G401 (cell line): ENCODE measurements around the gene GRK1. TPM values are rescaled to one million over a fixed set of nuclear protein-coding genes. Genes with fewer than 3 reads are reported as not detected.

Source experiments
- DNase-seq: peaks from one replicate; pipeline ENCODE4 v3.0.0-alpha.2; 2015; ENCODE audit warnings: low spot score
- in situ Hi-C: cut with HindIII; loops from 2 replicates; pipeline ENCODE4 v1.10.0; 2016; ENCODE audit warnings: low sequenced_read_pairs, mixed read lengths
- total RNA-seq: library from RNA; depleted of rRNA; stranded (reverse); fragments of >200 nt; shearing (Covaris generic); gene quantifications from 2 replicates; pipeline ENCODE4 v1.2.3, GENCODE V29; 2014

The GRK1 gene
- total RNA-seq, 1 experiment from 2014 or later = 0.07 TPM

DNA sequence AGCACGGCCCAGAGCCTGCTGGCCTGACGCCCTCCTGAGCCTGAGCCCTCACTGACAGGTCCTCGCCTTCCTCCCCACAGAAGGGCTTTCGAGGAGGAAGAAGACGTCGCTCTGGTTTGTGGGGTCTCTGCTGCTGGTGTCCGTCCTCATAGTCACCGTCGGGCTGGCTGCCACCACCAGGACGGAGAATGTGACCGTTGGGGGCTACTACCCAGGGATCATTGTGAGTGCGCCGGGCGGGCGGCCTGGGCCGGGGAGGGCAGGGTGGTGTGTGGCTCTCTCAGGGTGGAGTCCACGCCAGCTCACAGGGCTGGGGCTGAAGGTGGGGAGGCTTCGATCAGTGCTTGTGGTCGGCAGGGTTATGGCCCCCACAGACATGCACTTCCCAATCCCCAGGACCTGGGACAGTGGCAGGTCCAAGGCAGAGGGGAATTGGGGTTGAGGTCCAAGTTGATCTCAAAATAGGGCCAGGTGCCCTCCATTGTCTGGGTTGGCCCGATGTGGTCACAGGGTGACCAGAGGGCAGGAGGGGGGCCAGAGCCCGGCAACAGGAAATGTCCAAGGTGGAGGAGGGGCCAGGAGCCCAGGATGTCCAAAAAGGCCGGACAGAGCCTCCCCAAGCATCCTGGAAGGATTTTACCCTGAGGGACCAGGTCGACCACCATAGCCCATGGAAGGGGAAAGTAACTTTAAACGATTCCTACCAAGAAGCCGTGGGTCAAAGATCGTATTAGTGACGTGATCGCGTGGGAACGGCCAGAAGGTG lies 99.2 kb downstream of the GRK1 start:
- in situ Hi-C loops = no loop called here
- DNase-seq = no peak

DNA sequence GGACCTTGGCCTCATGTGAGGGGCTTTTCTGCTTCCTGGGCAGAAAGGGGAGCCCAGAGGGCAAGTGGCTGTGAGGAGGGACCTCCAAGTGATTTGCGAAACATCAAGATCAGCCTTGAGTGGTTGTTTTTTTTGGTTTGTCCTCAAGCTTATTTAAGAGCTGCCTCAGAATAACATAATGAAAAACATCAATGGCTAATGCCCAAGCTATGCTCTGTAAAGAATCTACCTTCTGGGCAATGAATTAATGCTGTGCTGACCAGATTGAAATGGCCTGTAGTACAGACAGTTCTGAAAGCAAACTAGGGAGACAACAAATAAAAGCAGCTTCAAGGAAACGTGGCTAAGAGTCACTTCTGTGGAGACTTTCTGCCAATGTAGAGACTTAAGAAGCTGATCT lies 100.3 kb downstream of the GRK1 start:
- in situ Hi-C loops = no loop called here
- DNase-seq = no peak

DNA sequence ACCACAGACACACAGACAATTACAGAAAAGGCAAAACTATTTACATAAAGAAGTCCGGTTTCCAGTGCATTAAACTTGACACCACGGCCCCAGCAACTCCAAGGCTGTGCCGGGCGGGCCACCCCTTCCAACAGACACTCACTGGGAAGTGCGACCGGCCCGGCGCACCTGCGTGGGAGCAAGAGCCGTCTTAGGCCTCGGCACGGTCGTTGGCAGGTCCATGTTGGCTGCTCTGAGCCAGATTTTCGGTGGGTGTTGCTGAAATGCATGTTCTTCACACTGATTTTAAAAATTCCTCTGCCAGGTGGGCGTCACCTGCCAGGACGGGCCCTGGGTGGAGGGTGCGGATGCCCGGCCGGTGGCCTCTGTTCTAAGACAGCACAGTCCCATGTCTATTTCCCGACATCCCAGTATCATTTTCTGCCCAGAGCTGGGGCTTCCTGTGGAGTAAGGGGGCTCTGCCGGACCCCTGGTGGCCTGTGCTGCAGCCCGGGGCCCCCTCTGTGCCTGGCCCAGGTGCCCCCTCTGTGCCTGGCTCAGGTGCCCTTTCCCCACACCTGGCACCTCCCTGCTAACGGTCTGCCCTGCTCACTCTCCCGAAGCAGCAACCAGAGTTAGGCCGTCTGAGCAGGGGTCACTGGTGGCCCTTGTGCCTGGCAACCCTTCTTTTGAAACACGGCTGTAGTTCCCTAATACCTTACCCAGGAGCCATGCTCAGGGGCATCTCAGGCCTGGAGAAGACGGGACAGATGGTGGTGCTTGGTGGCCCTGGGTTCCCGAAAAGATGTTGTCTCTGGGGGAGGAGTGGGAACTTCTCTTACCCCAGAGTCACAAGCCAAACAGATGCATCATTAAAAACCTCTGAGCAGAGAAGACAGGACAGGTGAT lies 101.2 kb downstream of the GRK1 start:
- no peak for DNase-seq
- in situ Hi-C loops = no loop called here

DNA sequence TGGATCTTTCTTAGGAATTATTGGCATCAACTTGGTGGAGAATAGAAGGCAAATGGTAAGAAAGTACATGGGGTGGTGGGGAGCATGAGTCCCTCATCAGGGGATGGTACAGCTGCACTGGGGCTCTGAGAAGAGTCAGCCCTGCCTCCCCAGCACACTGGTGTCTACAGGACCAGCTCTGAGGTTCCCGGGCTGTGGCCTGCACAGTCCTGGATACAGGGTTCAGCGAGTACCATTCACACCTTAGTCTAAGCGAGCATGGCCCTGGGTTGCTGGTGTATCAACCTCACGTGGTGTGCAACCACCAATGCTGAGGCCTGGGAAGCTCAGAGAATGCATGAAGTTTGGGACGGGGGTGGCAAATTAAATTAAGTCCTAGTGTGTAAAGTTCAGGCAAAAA lies 102.1 kb downstream of the GRK1 start:
- no peak for DNase-seq
- in situ Hi-C loops = no loop called here

DNA sequence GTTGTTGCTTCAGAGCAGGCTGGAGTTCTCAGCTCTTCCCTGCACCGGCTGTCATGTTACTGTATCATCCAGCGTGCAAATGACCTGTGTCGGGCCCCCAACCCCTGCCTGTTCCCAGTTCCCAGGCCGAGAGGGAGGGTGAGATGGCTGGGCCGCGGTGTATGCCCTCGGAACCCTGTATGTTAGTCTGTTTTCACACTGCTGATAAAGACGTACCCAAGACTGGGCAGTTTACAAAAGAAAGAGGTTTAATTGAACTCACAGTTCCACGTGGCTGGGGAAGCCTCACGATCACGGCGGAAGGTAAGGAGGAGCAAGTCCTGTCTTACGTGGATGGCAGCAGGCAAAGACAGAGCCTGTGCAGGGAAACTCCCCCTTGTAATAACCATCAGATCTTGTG lies 102.9 kb downstream of the GRK1 start:
- in situ Hi-C loops = no loop called here
- DNase-seq = no peak

DNA sequence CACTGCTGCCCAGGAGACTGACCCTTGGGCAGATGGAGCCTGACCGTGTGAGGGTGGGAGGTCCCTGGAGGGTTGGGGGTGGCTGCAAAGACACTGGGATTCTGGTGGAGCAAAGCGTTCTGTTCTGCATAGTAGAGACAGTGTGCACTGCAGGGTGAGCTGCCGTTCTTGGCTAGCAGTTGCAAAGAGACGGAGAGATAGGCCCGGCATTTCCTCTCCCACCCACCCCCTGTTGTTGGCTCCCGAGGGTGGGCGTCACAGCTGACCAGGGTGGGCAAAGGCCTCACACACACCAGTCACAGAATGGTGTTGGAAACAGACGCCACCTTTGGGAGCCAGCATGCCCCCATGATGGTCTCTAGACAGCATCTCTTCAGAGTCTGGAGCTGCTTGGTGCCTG lies 103.4 kb downstream of the GRK1 start:
- DNase-seq = no peak
- in situ Hi-C loops = no loop called here

DNA sequence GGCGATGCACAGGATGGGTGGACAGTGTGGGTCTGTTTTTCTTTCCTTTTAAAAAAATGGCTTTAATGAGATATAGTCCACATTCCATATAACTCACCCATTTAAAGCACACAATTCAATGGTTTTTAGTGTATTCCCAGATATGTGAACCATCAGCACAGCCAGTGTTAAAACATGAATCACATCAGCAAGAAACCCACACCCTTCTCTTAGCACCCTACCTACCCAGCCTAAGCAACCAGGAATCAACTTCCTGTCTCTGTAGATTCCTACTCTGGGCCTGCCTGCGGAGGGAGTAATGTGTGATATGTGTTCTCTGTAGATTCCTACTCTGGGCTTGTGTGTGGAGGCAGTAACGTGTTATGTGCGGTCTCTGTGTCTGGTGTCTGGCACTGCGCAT lies 103.9 kb downstream of the GRK1 start:
- no peak for DNase-seq
- in situ Hi-C loops = no loop called here

DNA sequence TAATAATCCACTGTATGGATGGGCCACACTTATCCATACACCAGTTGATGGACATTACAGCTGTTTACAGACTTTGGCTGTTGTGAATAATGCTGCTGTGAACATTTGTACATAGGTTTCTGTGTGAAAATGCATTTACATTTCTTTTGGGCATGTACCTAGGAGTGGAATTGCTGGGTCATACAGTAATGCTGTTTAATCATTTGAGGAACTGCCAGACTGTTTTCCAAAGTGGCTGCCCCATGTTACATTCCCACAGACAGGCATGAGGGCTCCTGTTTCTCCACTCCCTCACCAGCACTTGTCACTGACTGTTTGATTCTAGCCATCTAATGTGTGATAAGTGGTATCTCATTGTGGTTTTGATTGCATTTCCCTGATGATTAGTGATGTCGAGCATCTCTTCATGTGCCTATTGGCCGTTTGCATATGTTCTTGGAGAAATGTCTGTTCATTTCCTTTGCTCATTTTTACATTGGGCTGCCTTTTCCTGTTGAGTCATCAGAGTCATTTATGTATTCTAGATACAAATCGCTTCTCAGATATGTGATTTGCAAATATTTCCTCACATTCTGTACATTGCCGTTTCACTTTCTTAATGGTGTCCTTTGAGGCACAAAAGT lies 104.8 kb downstream of the GRK1 start:
- no peak for DNase-seq
- in situ Hi-C loops = no loop called here

DNA sequence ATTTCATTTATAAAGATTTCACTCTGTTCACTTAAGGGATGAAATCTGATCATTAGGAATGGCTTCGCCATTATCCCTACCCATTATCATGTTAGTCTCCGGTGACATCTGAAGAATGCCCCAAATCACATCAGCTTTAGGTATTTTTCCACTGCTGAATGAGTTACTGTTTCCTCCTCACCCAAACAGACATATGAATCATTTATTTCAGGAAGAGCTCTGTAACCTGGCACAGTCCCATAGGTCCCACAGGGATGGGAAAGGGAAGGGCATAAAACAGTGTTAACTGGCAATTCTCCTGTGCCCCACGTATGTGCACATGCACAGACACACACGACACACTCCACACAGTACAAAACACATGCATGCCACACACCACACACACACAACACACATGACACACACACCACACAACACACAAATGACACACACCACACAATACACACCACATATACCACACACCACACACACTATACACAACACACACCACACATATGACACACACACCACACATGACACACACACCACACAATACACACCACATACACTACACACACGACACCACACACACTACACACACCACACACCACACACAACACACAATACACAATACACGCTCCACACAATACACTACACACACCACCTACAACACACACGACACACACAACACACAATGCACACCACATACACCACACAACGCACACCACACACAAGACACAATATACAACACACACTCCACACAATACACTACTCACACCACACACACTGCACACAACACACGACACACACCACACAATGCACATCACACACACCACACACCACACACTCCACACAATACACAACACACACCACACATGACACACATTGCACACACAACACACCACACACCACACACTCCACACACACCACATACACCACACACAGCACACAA lies 107.4 kb downstream of the GRK1 start:
- DNase-seq = no peak

DNA sequence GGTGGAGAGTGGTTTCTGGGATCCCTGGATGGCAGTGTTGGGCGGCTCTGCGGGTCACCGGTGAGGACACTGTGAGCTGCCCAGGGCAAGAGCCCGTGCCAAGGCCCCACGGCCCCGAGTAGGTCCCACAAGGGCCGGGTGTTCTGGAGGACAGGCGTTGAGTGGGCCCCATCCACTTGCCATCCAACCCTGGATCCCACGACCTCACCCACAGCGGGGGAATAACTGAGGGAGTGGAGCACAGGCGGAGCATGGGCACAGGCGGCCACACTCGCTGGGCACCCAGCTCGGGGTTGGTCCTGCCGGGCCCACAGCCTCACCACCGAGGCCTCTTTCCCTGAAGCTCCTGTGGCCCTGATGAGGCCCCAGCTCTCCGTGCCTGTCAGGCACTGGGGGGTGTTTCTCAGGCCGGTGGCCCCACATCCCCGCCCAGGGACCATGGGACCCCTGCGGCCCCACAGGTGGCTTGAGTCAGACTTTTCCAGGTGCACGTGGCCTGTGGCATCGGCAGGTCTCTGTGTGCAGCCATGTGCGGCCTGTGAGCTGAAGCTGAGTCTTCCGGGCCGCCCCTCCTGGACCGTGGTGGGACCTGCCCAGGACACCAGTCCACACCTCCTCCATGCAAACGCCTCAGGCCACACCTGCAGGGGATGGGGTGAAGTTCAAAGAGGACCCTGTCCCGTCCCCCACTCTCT lies 108.6 kb downstream of the GRK1 start:
- DNase-seq = no peak
- in situ Hi-C loops = no loop called here

More for the DNA sequence above, 107.4 kb downstream of the GRK1 start:
- in situ Hi-C loops = no loop called here

DNA sequence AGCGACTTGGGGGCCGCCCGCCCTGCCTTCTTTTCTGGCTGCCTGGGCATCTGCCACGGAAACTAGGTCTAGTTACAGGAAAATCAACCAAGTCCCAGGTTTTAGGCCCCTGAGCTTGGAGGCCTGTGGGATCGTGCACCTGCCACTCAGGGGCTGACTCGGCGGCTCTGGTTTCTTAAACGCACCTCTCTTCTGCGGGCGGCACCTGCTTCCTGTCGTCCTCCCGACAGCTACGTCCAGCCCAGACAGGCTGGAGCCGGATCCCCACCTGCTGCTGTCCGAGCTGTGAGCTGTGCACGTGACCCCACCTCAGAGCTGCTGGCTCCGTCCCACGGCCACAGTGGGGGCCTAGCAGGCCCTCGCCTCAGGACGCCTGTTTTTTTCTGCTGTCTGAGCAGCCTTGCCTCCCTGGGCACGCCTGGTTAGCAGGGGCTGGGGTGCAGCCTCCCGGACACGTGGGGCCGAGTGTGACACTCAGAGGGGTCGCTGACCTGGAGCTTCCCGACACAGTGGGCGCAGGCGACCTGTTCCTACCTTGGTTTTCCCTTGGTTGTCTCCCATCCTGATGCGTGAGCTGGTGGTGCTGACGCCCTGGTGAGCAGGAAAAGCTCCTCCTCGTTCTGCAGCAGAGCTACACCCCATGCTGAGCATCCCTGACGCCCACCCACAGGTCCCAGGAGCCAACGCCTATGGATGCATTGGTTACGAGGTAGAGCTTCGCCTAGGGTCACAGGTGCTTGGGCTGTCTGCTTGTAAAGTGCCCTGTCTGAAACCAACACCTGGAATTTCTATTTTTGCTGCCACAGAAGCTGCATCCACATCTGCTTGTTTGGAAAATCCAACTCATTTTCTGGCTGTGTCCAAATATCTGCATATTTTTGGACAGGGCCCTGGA lies 109.5 kb downstream of the GRK1 start:
- no peak for DNase-seq

DNA sequence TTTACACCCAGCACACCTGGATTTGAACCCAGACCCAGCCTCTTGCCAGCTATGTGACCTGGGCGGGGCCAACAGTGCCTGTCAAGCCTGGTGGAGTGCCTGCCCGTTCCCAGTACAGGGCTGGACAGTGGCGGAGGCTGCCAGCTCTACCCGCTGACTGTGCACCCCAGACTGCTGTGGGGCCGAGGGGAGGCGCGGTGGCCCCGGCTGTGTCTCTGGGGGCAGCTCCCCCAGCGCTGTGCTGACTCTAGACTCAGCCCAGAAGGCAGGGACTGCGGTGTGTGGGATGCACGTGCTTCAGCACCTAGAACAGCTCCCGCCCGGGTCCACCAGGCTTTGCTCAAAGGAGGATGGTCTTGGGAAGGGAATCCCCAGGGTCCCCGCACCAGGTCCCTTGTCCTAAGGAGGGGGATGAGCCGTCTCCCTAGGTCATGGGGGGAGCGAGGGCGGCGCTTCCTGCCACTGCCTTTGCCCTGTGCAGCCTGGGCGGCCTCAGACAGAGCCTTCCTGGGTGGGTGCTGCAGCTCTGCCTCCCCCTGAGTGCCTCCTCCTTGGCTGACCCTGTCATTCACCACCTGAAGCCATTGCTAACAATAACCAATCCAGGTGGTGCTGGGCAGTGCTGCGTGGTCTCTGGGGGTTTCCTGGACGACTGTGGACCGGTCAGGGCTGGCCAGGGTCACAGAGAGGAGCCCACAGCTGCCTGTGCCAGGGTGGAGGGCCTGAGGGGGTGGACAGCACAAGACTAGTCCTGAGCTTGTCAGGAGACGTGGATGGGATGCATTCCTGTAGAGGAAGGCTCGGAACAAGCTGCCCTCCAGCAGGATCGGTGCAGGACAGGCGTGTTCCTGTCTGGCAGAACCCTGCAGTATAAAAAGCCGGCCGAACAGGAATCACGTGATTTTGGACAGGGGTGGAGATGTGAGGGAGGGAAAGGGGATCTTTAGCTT lies 110.6 kb downstream of the GRK1 start:
- DNase-seq = no peak
- in situ Hi-C loops = no loop called here

More for the DNA sequence above, 109.5 kb downstream of the GRK1 start:
- in situ Hi-C loops = no loop called here

DNA sequence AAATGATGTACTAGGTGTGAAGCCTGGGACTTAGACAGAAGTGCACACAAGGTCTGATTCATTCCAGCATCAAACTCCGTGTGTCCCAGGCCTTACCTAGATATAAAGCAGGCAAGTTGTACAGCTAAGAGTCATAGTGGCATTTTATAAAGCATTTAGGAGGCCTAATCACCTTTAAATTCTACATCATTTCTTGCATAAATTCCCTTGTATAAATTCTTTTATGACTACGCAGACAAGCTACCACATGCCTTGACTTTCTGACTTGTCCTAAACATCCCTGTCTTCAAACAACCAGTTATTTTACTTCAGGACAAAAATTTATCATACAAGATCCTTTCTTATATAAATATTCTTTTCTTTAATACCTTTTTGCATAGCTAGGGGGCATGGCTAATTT lies 114.6 kb downstream of the GRK1 start:
- in situ Hi-C loops = no loop called here
- DNase-seq = no peak

DNA sequence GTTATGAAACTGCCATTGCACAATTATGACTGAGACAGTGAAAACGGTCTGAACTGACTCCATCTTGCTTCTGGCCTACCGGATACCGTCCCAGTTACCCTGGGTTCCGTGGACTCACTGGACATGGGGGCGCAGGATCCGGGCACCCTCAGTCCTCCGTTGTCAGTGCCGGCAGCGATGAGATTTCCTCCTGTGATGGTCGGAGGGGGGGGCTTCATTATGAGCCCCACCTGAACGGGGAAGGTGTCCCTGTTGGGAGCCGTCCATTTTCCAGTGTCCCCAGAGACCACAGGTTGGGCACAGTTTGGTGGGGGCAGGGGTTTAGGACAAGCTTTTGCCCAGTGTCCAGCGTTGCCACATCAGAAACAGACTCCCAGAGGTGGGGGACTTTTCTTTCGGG lies 115.5 kb downstream of the GRK1 start:
- in situ Hi-C loops = no loop called here
- no peak for DNase-seq

DNA sequence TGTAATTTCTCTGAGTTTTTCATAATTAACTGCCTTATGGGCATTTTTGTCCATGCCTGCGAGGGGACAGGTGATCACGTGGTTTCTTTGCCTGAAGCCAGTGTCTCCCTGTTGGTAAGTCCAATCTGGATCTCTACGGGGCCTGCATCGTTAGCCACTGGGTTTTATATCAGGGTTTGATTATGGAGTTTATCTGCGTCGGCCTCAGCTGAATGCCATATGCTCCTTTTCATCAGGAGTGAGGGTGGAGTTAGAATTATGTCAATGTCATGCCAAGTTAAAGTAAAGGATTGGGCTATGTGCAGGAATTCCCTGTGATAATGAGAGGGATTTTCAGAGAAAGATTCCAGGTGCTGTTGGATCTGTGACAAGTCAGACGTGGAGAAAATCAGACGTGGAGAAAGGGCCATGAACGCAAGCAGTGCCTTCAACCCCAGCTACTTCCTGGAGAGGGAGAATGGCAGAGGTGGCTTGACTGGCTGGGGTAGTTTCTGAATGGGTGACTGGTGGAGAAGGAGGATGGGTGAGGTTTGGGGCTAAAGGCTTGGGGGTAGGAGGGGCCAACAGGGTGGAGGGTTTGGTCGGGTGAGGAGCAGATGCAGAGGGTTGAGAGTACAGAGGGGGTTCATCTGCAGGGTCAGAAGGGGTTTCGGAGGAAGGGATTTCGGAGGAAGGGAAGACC lies 116.3 kb downstream of the GRK1 start:
- in situ Hi-C loops = no loop called here

More for the DNA sequence above, 116.3 kb downstream of the GRK1 start:
- DNase-seq = no peak
